ENCODE measurements around the gene CCDC187. TPM values are rescaled to one million over a fixed set of nuclear protein-coding genes. Genes with fewer than 3 reads are reported as not detected.
A peak's percentile ranks its signal among the peaks of the same experiment; 100 is the strongest.

CCDC187 gene
- total RNA-seq, 1 experiment from 2014 or later = not detected

GRCh38 chr9:136316271-136316751, 12.4 kb upstream of the CCDC187 start:
- peaks cover 6% of the 10 kb centered on the region for H3K4me1 ChIP-seq
- no peak overlapping the region for H3K27ac ChIP-seq
- no peaks in the 10 kb centered on the region for H3K36me3 ChIP-seq
- no peak for DNase-seq
- peaks cover 10% of the 10 kb centered on the region; the same call in 1 of the 2 replicates for H3K9me3 ChIP-seq (replicated peaks)
- H3K4me3 ChIP-seq = no peak overlapping the region
- no peaks in the 10 kb centered on the region; the same call in 1 of the 2 replicates for H3K27me3 ChIP-seq

GRCh38 chr9:136314944-136315343, 11.1 kb upstream of the CCDC187 start:
- no peak overlapping the region for H3K27ac ChIP-seq
- DNase-seq = no peak
- no peaks in the 10 kb centered on the region for H3K27me3 ChIP-seq
- H3K4me1 ChIP-seq = peaks cover 20% of the 10 kb centered on the region
- H3K36me3 ChIP-seq = no peaks in the 10 kb centered on the region
- no peak overlapping the region for H3K4me3 ChIP-seq
- H3K9me3 ChIP-seq (replicated peaks) = peaks cover 7% of the 10 kb centered on the region; the same call in 1 of the 2 replicates

GRCh38 chr9:136314056-136314416, 10.1 kb upstream of the CCDC187 start:
- Histone ChIP-seq H3K4me1 (peaks cover 28% of the 10 kb centered on the region), H3K27me3 (no peaks in the 10 kb centered on the region), H3K27ac (no peak overlapping the region), H3K9me3 (replicated peaks) (peaks cover 7% of the 10 kb centered on the region; the same call in 1 of the 2 replicates), H3K36me3 (no peaks in the 10 kb centered on the region), H3K4me3 (no peak overlapping the region)
- DNase-seq = no peak

- H3K27ac ChIP-seq = no peak overlapping the region
- H3K27me3 ChIP-seq = no peaks in the 10 kb centered on the region
- peaks cover 7% of the 10 kb centered on the region for H3K9me3 ChIP-seq (replicated peaks)
- no peak overlapping the region for H3K4me3 ChIP-seq
- DNase-seq = no peak
- H3K36me3 ChIP-seq = no peaks in the 10 kb centered on the region
- peaks cover 28% of the 10 kb centered on the region for H3K4me1 ChIP-seq
These were observed 9.5 kb upstream of the CCDC187 start for GRCh38 chr9:136313111-136314055.

- H3K9me3 ChIP-seq (replicated peaks) = peaks cover 7% of the 10 kb centered on the region
- H3K4me1 ChIP-seq = peaks cover 28% of the 10 kb centered on the region
- H3K36me3 ChIP-seq = no peaks in the 10 kb centered on the region
- no peaks in the 10 kb centered on the region for H3K27me3 ChIP-seq
- H3K27ac ChIP-seq = no peak overlapping the region
- DNase-seq = peak; percentile 73 to 75
- H3K4me3 ChIP-seq = no peak overlapping the region
These were observed 8.5 kb upstream of the CCDC187 start for GRCh38 chr9:136312436-136312835.

- peaks cover 29% of the 10 kb centered on the region for H3K4me1 ChIP-seq
- no peaks in the 10 kb centered on the region for H3K36me3 ChIP-seq
- peaks cover 7% of the 10 kb centered on the region for H3K9me3 ChIP-seq (replicated peaks)
- no peak for DNase-seq
- no peak overlapping the region for H3K27ac ChIP-seq
- no peak overlapping the region for H3K4me3 ChIP-seq
- H3K27me3 ChIP-seq = no peaks in the 10 kb centered on the region
These were observed 8.1 kb upstream of the CCDC187 start for GRCh38 chr9:136312009-136312375.

GRCh38 chr9:136311051-136312008, 7.4 kb upstream of the CCDC187 start:
- DNase-seq = peak; percentile 51 to 55
- H3K36me3 ChIP-seq = no peaks in the 10 kb centered on the region
- no peaks in the 10 kb centered on the region for H3K27me3 ChIP-seq
- no peak overlapping the region for H3K4me3 ChIP-seq
- peaks cover 7% of the 10 kb centered on the region for H3K9me3 ChIP-seq (replicated peaks)
- H3K27ac ChIP-seq = no peak overlapping the region
- H3K4me1 ChIP-seq = peaks cover 36% of the 10 kb centered on the region

GRCh38 chr9:136310273-136311030, 6.6 kb upstream of the CCDC187 start:
- H3K9me3 ChIP-seq (replicated peaks) = peaks cover 7% of the 10 kb centered on the region
- DNase-seq = peak; percentile 78 to 83
- H3K27me3 ChIP-seq = peaks cover 1% of the 10 kb centered on the region; the same call in 1 of the 2 replicates
- no peaks in the 10 kb centered on the region for H3K36me3 ChIP-seq
- H3K4me3 ChIP-seq = no peak overlapping the region
- H3K4me1 ChIP-seq = peaks cover 45% of the 10 kb centered on the region
- no peak overlapping the region for H3K27ac ChIP-seq

- peaks cover 3% of the 10 kb centered on the region for H3K9me3 ChIP-seq (replicated peaks)
- no peak for DNase-seq
- H3K27ac ChIP-seq = no peak overlapping the region
- H3K27me3 ChIP-seq = peaks cover 8% of the 10 kb centered on the region
- H3K4me1 ChIP-seq = peaks cover 45% of the 10 kb centered on the region
- H3K36me3 ChIP-seq = no peaks in the 10 kb centered on the region
- no peak overlapping the region for H3K4me3 ChIP-seq
These were observed 5.9 kb upstream of the CCDC187 start for GRCh38 chr9:136309806-136310220.

GRCh38 chr9:136309101-136309801, 5.4 kb upstream of the CCDC187 start:
- peaks cover 13% of the 10 kb centered on the region for H3K27me3 ChIP-seq
- peak; percentile 81 to 83 for DNase-seq
- no peaks in the 10 kb centered on the region for H3K36me3 ChIP-seq
- H3K4me3 ChIP-seq = no peak overlapping the region
- H3K9me3 ChIP-seq (replicated peaks) = no peaks in the 10 kb centered on the region; the same call in 1 of the 2 replicates
- H3K27ac ChIP-seq = no peak overlapping the region
- peaks cover 45% of the 10 kb centered on the region for H3K4me1 ChIP-seq

- Histone ChIP-seq H3K36me3 (no peaks in the 10 kb centered on the region), H3K9me3 (replicated peaks) (no peaks in the 10 kb centered on the region; the same call in 1 of the 2 replicates), H3K27me3 (peaks cover 16% of the 10 kb centered on the region), H3K27ac (no peak overlapping the region), H3K4me3 (no peak overlapping the region), H3K4me1 (peaks cover 45% of the 10 kb centered on the region)
- DNase-seq = no peak
These were observed 4.8 kb upstream of the CCDC187 start for GRCh38 chr9:136308702-136309053.

- Histone ChIP-seq H3K27me3 (peaks cover 21% of the 10 kb centered on the region), H3K27ac (no peak overlapping the region), H3K9me3 (replicated peaks) (no peaks in the 10 kb centered on the region; the same call in 1 of the 2 replicates), H3K4me1 (peaks cover 45% of the 10 kb centered on the region), H3K36me3 (no peaks in the 10 kb centered on the region), H3K4me3 (no peak overlapping the region)
- DNase-seq = no peak
These were observed 4.3 kb upstream of the CCDC187 start for GRCh38 chr9:136308006-136308701.

GRCh38 chr9:136307215-136307750, 3.4 kb upstream of the CCDC187 start:
- Histone ChIP-seq H3K4me1 (peaks cover 45% of the 10 kb centered on the region), H3K36me3 (no peaks in the 10 kb centered on the region)
- no peak for DNase-seq

More at GRCh38 chr9:136307215-136307750, 3.4 kb upstream of the CCDC187 start:
- Histone ChIP-seq H3K4me3 (no peak overlapping the region), H3K27me3 (peaks cover 29% of the 10 kb centered on the region), H3K27ac (no peak overlapping the region), H3K9me3 (replicated peaks) (no peaks in the 10 kb centered on the region; the same call in 1 of the 2 replicates)
